IMR-90 (cell line): ENCODE measurements around the gene UBA1. TPM values are rescaled to one million over a fixed set of nuclear protein-coding genes. Genes with fewer than 3 reads are reported as not detected.

ENCODE experiments used
- ATAC-seq: fragments of 200-7000 bp; cut with Tn5 transposase; 2 replicates; pipeline ENCODE4 v1.9.1; 2020; ENCODE audit warnings: low read depth, mild to moderate bottlenecking, moderate library complexity
- BruUV-seq: library from RNA; stranded (reverse); fragments of 400-500 nt; replicated peaks from 2 replicates; lab custom pipeline; 2021; lab: Mats Ljungman, UMichigan
- CTCF ChIA-PET: fragments of 300-600 bp; formaldehyde crosslinking; extraction: SDS; loops from one replicate; lab custom pipeline; 2021; ENCODE audit warnings: antibody characterized with exemption; lab: Yijun Ruan, JAX
- POLR2A ChIA-PET: fragments of 300-600 bp; sonication (Branson Sonifier 250); formaldehyde crosslinking; loops from one replicate; lab custom pipeline; 2022; ENCODE audit warnings: antibody characterized with exemption; ENCODE audit not compliant: unreplicated experiment; lab: Charles Lee
- DNase-seq: peaks from one replicate; pipeline ENCODE4 v3.0.0; 2013
- H2AFZ ChIP-seq: replicated peaks from 2 replicates; pipeline ENCODE3; 2013; ENCODE audit warnings: low read length, mild to moderate bottlenecking; ENCODE audit not compliant: poor library complexity
- H2AK5ac ChIP-seq: 2 replicates; pipeline ENCODE4 v1.6.1; 2013; ENCODE audit warnings: low read depth, low read length, inconsistent platforms
- H2AK9ac ChIP-seq: replicated peaks from 2 replicates; pipeline ENCODE3; 2013; ENCODE audit warnings: mild to moderate bottlenecking, low read depth, low read length, moderate library complexity; ENCODE audit not compliant: poor library complexity
- H2BK120ac ChIP-seq: 2 replicates; pipeline ENCODE4 v1.6.1; 2013; ENCODE audit warnings: low read depth, low read length, inconsistent platforms
- H2BK15ac ChIP-seq: 3 replicates; pipeline ENCODE4 v1.6.1; 2013; ENCODE audit warnings: low read depth, low read length, inconsistent platforms
- H2BK20ac ChIP-seq: 2 replicates; pipeline ENCODE4 v1.6.1; 2013; ENCODE audit warnings: low read depth, mild to moderate bottlenecking, inconsistent platforms, low read length, moderate library complexity
- H2BK5ac ChIP-seq: 2 replicates; pipeline ENCODE4 v1.6.1; 2013; ENCODE audit warnings: mild to moderate bottlenecking, low read depth, low read length, inconsistent platforms; ENCODE audit not compliant: poor library complexity, severe bottlenecking
- H3K14ac ChIP-seq: replicated peaks from 2 replicates; pipeline ENCODE4 v1.6.1; 2013; ENCODE audit warnings: low read depth, low read length, inconsistent platforms
- H3K18ac ChIP-seq: 2 replicates; pipeline ENCODE4 v1.6.1; 2013; ENCODE audit warnings: low read depth, low read length, control low read depth
- H3K23ac ChIP-seq: 2 replicates; pipeline ENCODE4 v1.6.1; 2013; ENCODE audit warnings: low read depth, low read length, inconsistent platforms
- H3K27ac ChIP-seq: 2 replicates; pipeline ENCODE4 v1.5.1; 2013; ENCODE audit warnings: mild to moderate bottlenecking, control low read depth, low read length; ENCODE audit not compliant: insufficient read depth
- H3K27me3 ChIP-seq: 2 replicates; pipeline ENCODE4 v1.6.1; 2013; ENCODE audit warnings: low read length; ENCODE audit not compliant: control insufficient read depth, insufficient read depth
- H3K36me3 ChIP-seq: 2 replicates; pipeline ENCODE4 v1.6.1; 2013; ENCODE audit warnings: low read length, mixed read lengths; ENCODE audit not compliant: control insufficient read depth, insufficient read depth
- H3K4ac ChIP-seq: 2 replicates; pipeline ENCODE4 v1.6.1; 2013; ENCODE audit warnings: low read depth, low read length, inconsistent platforms
- H3K4me1 ChIP-seq: 2 replicates; pipeline ENCODE4 v1.6.1; 2013; ENCODE audit warnings: low read length, mixed read lengths; ENCODE audit not compliant: control insufficient read depth, insufficient read depth
- H3K4me2 ChIP-seq: 2 replicates; pipeline ENCODE4 v1.6.1; 2013; ENCODE audit warnings: low read depth, mild to moderate bottlenecking, control low read depth, low read length, moderate library complexity
- H3K4me3 ChIP-seq: 2 replicates; pipeline ENCODE4 v1.5.1; 2013; ENCODE audit warnings: low read depth, mild to moderate bottlenecking, control low read depth, low read length, moderate library complexity; ENCODE audit not compliant: insufficient read depth
- H3K56ac ChIP-seq: 2 replicates; pipeline ENCODE4 v1.6.1; 2013; ENCODE audit warnings: low read length, inconsistent platforms; ENCODE audit not compliant: insufficient read depth; ENCODE audit errors: extremely low read depth
- H3K79me1 ChIP-seq, 2 experiments: 2 replicates each; pipeline ENCODE4 v1.6.1; 2013; ENCODE audit warnings: low read length in 2 of 2, inconsistent platforms in 1 of 2, low read depth in 1 of 2
- H3K9ac ChIP-seq: 2 replicates; pipeline ENCODE4 v1.6.1; 2013; ENCODE audit warnings: low read depth, low read length, control low read depth
- H3K9me1 ChIP-seq: 2 replicates; pipeline ENCODE4 v1.6.1; 2013; ENCODE audit warnings: low read length, inconsistent platforms; ENCODE audit not compliant: insufficient read depth
- H3K9me3 ChIP-seq: 2 replicates; pipeline ENCODE4 v1.6.1; 2013; ENCODE audit warnings: low read length; ENCODE audit not compliant: control insufficient read depth, insufficient read depth
- H4K20me1 ChIP-seq: 2 replicates; pipeline ENCODE4 v1.6.1; 2013; ENCODE audit warnings: low read length, inconsistent platforms; ENCODE audit not compliant: insufficient read depth
- H4K5ac ChIP-seq: 2 replicates; pipeline ENCODE4 v1.6.1; 2013; ENCODE audit warnings: mild to moderate bottlenecking, low read depth, low read length, control low read depth
- H4K8ac ChIP-seq, 2 experiments: 2 replicates each; pipeline ENCODE4 v1.6.1; 2013; ENCODE audit warnings: low read depth in 2 of 2, low read length in 2 of 2, control low read depth in 1 of 2, inconsistent platforms in 1 of 2
- H4K91ac ChIP-seq: 2 replicates; pipeline ENCODE4 v1.6.1; 2013; ENCODE audit warnings: low read depth, low read length, inconsistent platforms; ENCODE audit not compliant: insufficient read depth
- BHLHE40 ChIP-seq: fragments of 150-350 bp; IDR thresholded peaks from 2 replicates; pipeline ENCODE4 v1.6.1; 2016; ENCODE audit warnings: mild to moderate bottlenecking, low read depth, low read length
- CEBPB ChIP-seq: IDR thresholded peaks from 2 replicates; pipeline ENCODE4 v1.6.1; 2012; ENCODE audit warnings: low read depth, low read length, improper control_type of control experiment
- CHD1 ChIP-seq: IDR thresholded peaks from 2 replicates; pipeline ENCODE4 v1.6.1; 2012; ENCODE audit warnings: low read depth, low read length, improper control_type of control experiment
- FOS ChIP-seq: fragments of 150-350 bp; IDR thresholded peaks from 2 replicates; pipeline ENCODE4 v1.6.1; 2016; ENCODE audit warnings: low read depth, low read length
- MAFK ChIP-seq: IDR thresholded peaks from 2 replicates; pipeline ENCODE4 v1.6.1; 2012; ENCODE audit warnings: low read depth, low read length, improper control_type of control experiment
- MAZ ChIP-seq: IDR thresholded peaks from 2 replicates; pipeline ENCODE4 v1.6.1; 2012; ENCODE audit warnings: low read depth, mild to moderate bottlenecking, low read length, improper control_type of control experiment, moderate library complexity, borderline replicate concordance
- MXI1 ChIP-seq: IDR thresholded peaks from 2 replicates; pipeline ENCODE4 v1.6.1; 2012; ENCODE audit warnings: low read depth, mild to moderate bottlenecking, low read length, moderate library complexity, borderline replicate concordance
- NFE2L2 ChIP-seq: fragments of 150-350 bp; IDR thresholded peaks from 2 replicates; pipeline ENCODE4 v1.6.1; 2016; ENCODE audit warnings: low read depth, mild to moderate bottlenecking, low read length
- POLR2A ChIP-seq: IDR thresholded peaks from 2 replicates; pipeline ENCODE4 v1.6.1; 2012; ENCODE audit warnings: mild to moderate bottlenecking, low read depth, low read length
- RAD21 ChIP-seq: IDR thresholded peaks from 2 replicates; pipeline ENCODE4 v1.6.1; 2012; ENCODE audit warnings: low read length, improper control_type of control experiment
- RCOR1 ChIP-seq: IDR thresholded peaks from 2 replicates; pipeline ENCODE4 v1.6.1; 2012; ENCODE audit warnings: mild to moderate bottlenecking, low read length, improper control_type of control experiment; ENCODE audit not compliant: insufficient replicate concordance
- RFX5 ChIP-seq: IDR thresholded peaks from 2 replicates; pipeline ENCODE4 v1.8.0; 2012; ENCODE audit warnings: low read depth, mild to moderate bottlenecking, low read length, moderate library complexity
- SMC3 ChIP-seq: fragments of 150-350 bp; IDR thresholded peaks from 2 replicates; pipeline ENCODE4 v1.6.1; 2016; ENCODE audit warnings: low read depth, mild to moderate bottlenecking, antibody characterized with exemption, low read length, moderate library complexity
- WGBS, 2 experiments: methylation state at CpG; one replicate each; pipeline versions ENCODE4 v1.1.5 to v1.1.7; 2013; ENCODE audit warnings: missing lambda C conversion rate in 2 of 2; ENCODE audit not compliant: insufficient read length in 1 of 2; ENCODE audit errors: extremely low coverage in 2 of 2; 5-methylcytosine and 5-hydroxymethylcytosine counted together
- dilution Hi-C: fragments of 300-500 bp; cut with HindIII; formaldehyde crosslinking; loops from one replicate; pipeline ENCODE4 v1.14.3; 2018; ENCODE audit warnings: low sequenced_read_pairs; ENCODE audit not compliant: unreplicated experiment
- in situ Hi-C: fragments of 300-500 bp; cut with MboI; formaldehyde crosslinking; loops from 3 replicates; pipeline ENCODE4 v1.14.3; 2019; ENCODE audit warnings: low sequenced_read_pairs, inconsistent platforms, mixed read lengths
- intact Hi-C: fragments of 100-400 bp; cut with micrococcal nuclease; formaldehyde crosslinking; loops from 2 replicates; pipeline ENCODE4 v1.10.0; 2022
- polyA plus RNA-seq, 3 experiments: library from polyadenylated mRNA; depleted of rRNA; stranded (reverse); fragments of >200 nt; gene quantifications; 2 replicates each; pipeline ENCODE4 v1.2.3, GENCODE V29; 2012; ENCODE audit warnings: low replicate concordance in 1 of 3
- total RNA-seq: library from RNA; depleted of rRNA; stranded (reverse); fragments of >200 nt; gene quantifications from 2 replicates; pipeline ENCODE4 v1.2.3, GENCODE V29; 2012
- TF ChIP-seq, protein P1 (sequence below): fragments of 150-350 bp; IDR thresholded peaks from 2 replicates; pipeline ENCODE4 v1.6.1; 2017; ENCODE audit warnings: mild to moderate bottlenecking, antibody characterized with exemption, low read length, low read depth
- TF ChIP-seq, protein P2 (sequence below): conservative IDR thresholded peaks from 2 replicates; pipeline ENCODE4 v1.5.1; 2012; ENCODE audit warnings: mild to moderate bottlenecking, low read depth, low read length, improper control_type of control experiment
- TF ChIP-seq, protein P3 (sequence below): fragments of 150-350 bp; IDR thresholded peaks from 2 replicates; pipeline ENCODE4 v1.6.1; 2016; ENCODE audit warnings: low read depth, mild to moderate bottlenecking, low read length, moderate library complexity, borderline replicate concordance

Gene UBA1
- total and polyA plus RNA-seq, 2 of the 4 experiments (the other 2 are of a cell fraction): 299 to 343 TPM

DNA sequence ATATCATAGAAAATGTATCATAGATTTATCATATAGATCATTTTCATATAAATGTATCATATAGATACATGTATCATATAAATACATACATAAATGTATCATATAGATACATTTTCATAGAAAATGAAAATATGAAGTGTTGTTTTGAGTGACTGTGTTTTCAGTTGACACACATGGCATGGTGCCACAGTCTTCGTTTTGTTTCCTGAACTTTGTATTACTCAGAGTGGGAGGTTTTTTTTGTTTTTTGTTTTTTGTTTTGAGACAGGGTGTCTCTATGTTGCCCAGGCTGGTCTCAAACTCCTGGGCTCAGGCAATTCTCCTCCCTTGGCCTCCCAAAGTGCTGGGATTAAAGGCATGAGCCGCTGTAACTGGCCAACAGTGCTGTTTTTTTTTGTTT is 44.7 kb upstream of the UBA1 start:
- WGBS, 2 experiments: no CpG with 5 or more reads among the region's 2 CpGs
- H3K23ac ChIP-seq: no peak overlapping the region
- H3K4me2 ChIP-seq: no peak overlapping the region
- H2BK120ac ChIP-seq: no peak overlapping the region
- no peak overlapping the region for H3K9ac ChIP-seq
- dilution Hi-C loops: no loop called here
- no peak overlapping the region for H4K8ac ChIP-seq
- in situ Hi-C loops: no loop called here
- H3K4me1 ChIP-seq: peaks cover 2% of the 10 kb centered on the region; the same call in 1 of the 2 replicates
- no peak overlapping the region for H4K5ac ChIP-seq
- no peak overlapping the region for H2BK20ac ChIP-seq
- peaks cover 6% of the 10 kb centered on the region for H3K36me3 ChIP-seq
- H3K9me1 ChIP-seq: peaks cover 3% of the 10 kb centered on the region; the same call in 1 of the 2 replicates
- H2AK5ac ChIP-seq: no peak overlapping the region
- peaks cover 0 to 9% of the 10 kb centered on the region in 2 experiments; a peak in 2 of 4 replicates for H3K79me1 ChIP-seq
- no TSS peak for BruUV-seq
- no peak overlapping the region for H3K18ac ChIP-seq
- H4K91ac ChIP-seq: no peak overlapping the region
- ATAC-seq (no peak), DNase-seq (no peak)
- peaks cover 4% of the 10 kb centered on the region; the same call in 1 of the 2 replicates for H3K27me3 ChIP-seq
- no peak overlapping the region for H3K14ac ChIP-seq
- no peak overlapping the region for H3K56ac ChIP-seq
- H2BK5ac ChIP-seq: no peak overlapping the region
- CTCF ChIA-PET: no interaction called here
- H3K27ac ChIP-seq: no peak overlapping the region
- H2AFZ ChIP-seq: no peak overlapping the region
- intact Hi-C loops: no loop called here
- H3K9me3 ChIP-seq: no peaks in the 10 kb centered on the region
- no peak overlapping the region for H3K4ac ChIP-seq
- no peak overlapping the region for H2AK9ac ChIP-seq
- TF ChIP-seq, protein P1, sequence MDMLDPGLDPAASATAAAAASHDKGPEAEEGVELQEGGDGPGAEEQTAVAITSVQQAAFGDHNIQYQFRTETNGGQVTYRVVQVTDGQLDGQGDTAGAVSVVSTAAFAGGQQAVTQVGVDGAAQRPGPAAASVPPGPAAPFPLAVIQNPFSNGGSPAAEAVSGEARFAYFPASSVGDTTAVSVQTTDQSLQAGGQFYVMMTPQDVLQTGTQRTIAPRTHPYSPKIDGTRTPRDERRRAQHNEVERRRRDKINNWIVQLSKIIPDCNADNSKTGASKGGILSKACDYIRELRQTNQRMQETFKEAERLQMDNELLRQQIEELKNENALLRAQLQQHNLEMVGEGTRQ: no peak
- TF ChIP-seq, protein P2, sequence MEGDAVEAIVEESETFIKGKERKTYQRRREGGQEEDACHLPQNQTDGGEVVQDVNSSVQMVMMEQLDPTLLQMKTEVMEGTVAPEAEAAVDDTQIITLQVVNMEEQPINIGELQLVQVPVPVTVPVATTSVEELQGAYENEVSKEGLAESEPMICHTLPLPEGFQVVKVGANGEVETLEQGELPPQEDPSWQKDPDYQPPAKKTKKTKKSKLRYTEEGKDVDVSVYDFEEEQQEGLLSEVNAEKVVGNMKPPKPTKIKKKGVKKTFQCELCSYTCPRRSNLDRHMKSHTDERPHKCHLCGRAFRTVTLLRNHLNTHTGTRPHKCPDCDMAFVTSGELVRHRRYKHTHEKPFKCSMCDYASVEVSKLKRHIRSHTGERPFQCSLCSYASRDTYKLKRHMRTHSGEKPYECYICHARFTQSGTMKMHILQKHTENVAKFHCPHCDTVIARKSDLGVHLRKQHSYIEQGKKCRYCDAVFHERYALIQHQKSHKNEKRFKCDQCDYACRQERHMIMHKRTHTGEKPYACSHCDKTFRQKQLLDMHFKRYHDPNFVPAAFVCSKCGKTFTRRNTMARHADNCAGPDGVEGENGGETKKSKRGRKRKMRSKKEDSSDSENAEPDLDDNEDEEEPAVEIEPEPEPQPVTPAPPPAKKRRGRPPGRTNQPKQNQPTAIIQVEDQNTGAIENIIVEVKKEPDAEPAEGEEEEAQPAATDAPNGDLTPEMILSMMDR: no peak
- no peak for TF ChIP-seq NFE2L2
- no peak for TF ChIP-seq SMC3
- no peak for TF ChIP-seq RFX5
- no peak for TF ChIP-seq CEBPB
- TF ChIP-seq BHLHE40: no peak
- no peak for TF ChIP-seq RCOR1
- no peak for TF ChIP-seq MXI1
- no peak for TF ChIP-seq POLR2A
- TF ChIP-seq CHD1: no peak
- no peak for TF ChIP-seq FOS
- TF ChIP-seq MAZ: no peak
- no peak for TF ChIP-seq RAD21
- TF ChIP-seq, protein P3, sequence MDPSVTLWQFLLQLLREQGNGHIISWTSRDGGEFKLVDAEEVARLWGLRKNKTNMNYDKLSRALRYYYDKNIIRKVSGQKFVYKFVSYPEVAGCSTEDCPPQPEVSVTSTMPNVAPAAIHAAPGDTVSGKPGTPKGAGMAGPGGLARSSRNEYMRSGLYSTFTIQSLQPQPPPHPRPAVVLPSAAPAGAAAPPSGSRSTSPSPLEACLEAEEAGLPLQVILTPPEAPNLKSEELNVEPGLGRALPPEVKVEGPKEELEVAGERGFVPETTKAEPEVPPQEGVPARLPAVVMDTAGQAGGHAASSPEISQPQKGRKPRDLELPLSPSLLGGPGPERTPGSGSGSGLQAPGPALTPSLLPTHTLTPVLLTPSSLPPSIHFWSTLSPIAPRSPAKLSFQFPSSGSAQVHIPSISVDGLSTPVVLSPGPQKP: no peak
- TF ChIP-seq MAFK: no peak
- POLR2A ChIA-PET: no interaction called here
- H4K20me1 ChIP-seq: peaks cover 31% of the 10 kb centered on the region
- H2BK15ac ChIP-seq: no peak overlapping the region
- no peak overlapping the region for H3K4me3 ChIP-seq
